HuH-7 (cell line): ENCODE measurements around the gene ZNF277.

Experiments
- DNase-seq: peaks from one replicate; pipeline ENCODE4 v3.0.0; 2011; ENCODE audit warnings: low spot score

Gene ZNF277

DNA sequence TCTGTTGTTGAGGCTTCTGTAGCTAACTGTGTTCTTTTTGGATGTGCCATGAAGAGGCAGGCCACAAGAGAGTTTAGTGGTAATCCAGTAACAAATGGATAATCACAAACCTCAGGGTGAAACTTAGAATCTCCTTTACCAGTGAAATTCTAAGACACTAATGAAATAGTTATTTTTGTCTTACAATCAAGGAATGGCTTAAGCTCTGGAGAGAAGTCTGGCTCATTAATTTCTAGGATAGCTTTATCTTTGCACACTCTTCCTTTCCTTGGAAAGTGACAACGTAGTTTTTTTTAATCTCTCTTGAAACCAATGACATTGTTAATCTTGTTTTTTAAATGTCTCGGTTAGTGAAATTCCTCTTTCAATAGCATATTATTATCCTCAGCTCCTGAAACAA, 150.1 kb downstream of the ZNF277 start:
- DNase-seq: no peak

DNA sequence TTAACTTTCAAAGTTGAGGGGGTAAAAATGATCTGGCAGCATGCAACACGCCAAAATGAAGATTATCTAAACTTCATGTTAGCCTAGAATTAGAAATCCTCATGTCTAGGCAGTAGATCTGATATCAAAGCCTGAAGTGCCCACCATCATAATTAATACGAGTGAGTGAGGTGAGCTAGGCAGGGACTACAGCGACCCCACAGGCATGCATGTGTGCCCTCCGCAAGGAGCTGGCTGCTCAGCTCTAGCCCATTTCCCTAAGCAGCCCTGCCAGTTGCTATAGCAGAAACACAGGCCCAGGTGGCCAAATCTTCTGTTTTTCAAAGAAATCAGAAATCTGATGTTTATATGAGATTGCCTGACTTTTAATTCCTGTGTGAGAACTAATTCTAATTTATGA, 150.6 kb downstream of the ZNF277 start:
- no peak for DNase-seq

DNA sequence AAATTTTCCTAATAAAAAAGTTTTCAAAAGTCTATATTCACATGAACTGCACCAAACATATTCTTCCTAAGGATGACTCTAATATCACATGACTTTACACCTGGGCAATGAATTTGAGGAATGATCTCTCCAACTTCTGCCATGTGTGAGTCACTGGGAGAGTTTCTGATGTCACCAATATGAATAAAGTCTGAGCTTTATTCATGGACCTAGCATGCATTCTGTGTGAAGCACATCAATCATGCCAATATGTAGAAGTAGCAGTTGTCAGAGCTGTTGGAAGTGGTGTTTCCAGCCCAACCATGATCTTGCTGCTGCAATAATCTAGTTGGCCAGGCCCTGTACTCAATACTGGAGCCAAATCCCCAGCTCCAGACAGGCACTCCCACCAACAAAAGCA, 152.0 kb downstream of the ZNF277 start:
- no peak for DNase-seq

GRCh38 chr7:112359086-112359485, 152.6 kb downstream of the ZNF277 start:
- no peak for DNase-seq

DNA sequence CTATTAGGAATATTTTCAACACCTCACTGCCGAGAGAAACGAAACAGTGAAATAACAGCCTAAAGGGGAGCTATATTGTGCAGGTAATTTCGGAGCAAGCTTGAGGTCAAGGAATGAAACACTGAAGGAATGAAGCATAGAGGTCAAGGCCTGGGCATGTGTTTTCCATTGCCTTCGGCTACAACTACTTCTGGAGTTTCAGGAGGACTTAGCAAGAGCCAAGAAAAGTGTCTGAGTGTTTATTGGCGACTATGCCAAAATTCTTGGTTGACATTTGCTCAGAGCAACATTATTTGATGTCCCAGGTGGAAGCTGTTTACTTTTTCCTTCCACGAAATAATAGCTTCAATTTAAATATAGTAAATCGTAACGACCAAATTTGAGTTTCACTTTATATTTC, 154.2 kb downstream of the ZNF277 start:
- no peak for DNase-seq

DNA sequence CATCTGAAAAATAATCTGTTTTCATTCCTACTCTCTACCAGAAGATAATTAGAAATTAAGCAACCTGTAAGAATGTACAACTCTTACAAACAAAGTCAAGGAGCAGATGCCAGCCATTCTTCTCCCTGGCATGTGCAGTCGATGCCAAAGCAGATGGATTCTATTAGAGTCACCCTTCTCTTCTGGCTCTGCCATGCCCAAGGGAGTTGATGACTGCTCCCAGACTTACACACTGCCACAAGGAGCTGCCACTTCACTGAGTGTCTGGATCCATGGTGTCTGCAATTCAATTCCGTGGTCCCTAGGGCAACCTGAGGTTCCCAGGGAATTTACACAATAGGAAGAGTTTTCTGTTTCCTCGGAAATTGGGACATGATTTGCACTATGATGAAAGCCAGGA, 154.7 kb downstream of the ZNF277 start:
- DNase-seq: no peak

DNA sequence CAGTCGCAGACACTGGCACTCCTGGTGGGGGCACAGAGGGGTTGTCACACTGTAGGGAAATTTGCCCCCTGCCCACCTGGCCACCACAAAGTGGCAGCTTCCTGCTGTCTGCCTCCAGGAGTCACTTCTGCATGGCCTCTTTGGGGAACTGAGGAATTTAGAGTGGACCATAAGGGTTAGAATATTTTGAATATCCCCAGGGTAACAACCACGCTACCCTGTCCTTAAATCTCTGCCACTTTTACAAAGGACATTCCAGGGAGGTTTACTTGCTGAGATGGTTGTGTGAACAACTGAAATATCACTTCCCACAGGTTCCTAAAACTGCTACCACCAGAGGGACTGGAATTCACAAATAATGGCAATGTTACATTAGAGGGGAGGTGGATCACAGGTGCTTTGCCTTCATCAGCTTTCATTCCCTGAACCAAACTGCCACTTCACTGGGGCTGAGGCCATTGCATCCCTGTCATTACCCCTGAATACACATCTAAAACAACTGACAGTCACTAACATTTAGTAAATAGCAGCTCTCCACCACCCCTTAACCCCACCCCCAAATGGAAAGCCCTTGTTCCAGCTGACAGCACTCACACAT, 155.7 kb downstream of the ZNF277 start:
- DNase-seq: no peak

DNA sequence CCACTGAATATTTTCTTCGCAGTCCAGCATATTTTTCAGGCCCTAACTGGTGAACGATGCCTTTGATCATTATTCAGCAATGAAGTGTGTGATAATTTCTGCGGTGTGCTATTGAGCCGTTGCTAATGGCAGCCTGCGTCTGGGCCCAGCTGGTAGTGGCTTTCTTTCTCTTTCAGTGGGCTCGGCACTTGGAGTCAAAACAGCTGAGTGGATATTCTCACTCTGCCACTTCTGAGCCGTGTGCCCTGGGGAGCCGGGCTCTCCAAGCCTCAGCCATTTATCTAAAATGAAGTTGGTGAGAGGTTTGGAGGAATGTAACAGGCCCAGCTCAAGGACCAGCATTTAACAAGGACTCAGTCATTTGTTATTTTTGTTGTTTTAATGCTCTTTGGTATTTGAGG, 156.2 kb downstream of the ZNF277 start:
- DNase-seq: no peak

GRCh38 chr7:112364388-112364787, 157.9 kb downstream of the ZNF277 start:
- no peak for DNase-seq

DNA sequence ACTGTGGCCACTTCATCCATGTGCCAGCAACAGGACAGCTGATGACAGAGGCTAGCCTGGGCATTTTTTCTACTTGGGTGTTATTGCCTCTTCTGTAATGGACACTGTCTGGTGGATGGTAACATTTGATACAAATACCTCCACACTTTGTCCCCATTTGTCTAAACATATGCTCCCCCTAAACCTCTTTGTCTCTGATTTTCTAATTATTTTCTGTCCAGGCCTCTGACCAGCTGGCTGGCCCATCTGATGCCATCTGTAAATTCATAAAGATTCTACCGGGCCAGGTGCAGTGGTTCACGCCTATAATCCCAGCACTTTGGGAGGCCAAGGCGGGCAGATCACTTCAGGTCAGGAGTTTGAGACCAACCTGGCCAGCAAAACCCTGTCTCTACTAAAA, 159.1 kb downstream of the ZNF277 start:
- DNase-seq: no peak

GRCh38 chr7:112366886-112367285, 160.4 kb downstream of the ZNF277 start:
- DNase-seq: no peak

- no peak for DNase-seq
Measured at GRCh38 chr7:112370436-112370835, 163.9 kb downstream of the ZNF277 start.

DNA sequence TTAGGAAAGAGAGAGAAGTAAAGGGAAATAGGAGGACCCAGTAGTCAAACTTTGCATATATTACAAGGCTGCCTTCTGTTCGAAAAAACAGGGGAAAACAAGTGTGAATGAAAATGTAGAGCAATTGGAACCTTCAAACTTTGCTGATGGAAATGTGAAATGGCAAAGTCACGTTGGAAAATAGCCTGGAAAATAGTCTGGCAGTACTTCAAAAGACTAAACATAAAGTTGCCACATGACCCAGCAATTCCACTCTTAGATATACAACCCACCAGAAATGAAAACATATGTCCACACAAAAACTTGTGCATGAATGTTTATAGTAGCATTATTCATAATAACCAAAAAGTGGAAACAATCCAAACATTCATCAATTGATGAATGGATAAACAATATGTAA, 165.2 kb downstream of the ZNF277 start:
- no peak for DNase-seq

DNA sequence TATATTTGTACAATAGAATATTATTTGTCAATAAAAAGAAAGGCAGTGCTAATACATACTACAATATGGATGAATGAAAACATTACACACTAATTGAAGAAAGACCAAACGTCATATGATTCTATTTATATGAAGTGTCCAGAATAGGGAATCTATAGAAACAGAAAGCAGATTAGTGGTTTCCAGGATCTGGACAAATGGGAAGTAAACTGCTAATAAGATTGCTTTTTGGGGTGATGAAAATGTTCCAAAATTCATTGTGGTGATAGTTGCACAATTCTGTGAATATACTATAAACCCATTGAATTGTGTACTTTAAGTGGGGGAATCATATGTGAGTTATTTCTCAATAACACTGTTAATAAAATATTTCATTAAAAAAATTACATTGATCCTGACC, 165.6 kb downstream of the ZNF277 start:
- DNase-seq: no peak

GRCh38 chr7:112377593-112377992, 171.1 kb downstream of the ZNF277 start:
- DNase-seq: no peak

DNA sequence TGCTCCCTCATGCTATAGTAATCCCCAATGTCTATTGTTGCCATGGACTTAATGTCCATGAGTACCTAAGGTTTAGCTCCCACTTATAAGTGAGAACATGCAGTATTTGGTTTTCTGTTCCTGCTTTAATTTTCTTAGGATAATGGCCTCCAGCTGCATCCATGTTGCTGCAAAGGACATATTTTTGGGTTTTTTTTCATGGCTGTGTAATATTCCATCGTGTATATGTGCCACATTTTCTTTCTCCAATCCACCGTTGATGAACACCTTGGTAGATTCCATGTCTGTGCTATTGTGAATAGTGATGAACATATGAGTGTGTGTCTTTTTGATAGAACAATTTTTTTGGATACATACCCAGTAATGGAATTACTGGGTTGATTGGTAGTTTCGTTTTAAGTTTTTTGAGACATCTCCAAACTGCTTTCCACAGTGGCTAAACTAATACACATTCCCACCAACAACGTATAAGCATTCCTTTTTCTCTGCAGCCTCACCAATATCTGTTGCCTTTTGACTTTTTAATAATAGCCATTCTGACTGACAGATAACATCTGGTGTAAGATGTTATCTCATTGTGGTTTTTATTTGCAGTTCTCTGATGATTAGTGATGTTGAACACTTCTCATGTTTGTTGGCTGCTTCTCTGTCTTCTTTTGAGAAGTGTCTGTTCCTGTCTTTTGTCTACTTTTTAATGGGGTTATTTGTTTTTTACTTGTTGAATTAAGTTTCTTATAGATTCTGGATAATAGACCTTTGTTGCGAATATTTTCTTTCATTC, 175.0 kb downstream of the ZNF277 start:
- DNase-seq: no peak

- DNase-seq: no peak
Measured at GRCh38 chr7:112383671-112384417, 177.3 kb downstream of the ZNF277 start.

DNA sequence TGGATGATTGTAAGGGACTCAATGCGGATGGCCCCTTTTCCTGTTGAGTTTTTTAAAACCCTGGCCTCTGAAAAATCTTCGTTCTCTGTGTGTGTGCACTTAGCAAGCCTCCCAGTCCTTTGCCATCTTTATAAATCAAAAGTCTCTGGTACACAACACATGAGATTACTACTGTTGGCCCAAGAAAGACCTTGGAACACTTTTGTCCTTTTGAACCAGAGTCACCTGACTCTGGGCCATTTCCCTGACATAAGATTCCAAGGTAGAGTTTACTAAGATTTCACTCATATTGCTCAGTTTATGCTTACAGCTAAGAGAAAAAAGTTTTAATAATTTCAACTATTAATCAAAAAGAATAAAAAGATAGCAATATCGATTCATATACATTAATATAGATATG, 179.0 kb downstream of the ZNF277 start:
- DNase-seq: no peak

- DNase-seq: no peak
Measured at GRCh38 chr7:112386619-112387018, 180.1 kb downstream of the ZNF277 start.

DNA sequence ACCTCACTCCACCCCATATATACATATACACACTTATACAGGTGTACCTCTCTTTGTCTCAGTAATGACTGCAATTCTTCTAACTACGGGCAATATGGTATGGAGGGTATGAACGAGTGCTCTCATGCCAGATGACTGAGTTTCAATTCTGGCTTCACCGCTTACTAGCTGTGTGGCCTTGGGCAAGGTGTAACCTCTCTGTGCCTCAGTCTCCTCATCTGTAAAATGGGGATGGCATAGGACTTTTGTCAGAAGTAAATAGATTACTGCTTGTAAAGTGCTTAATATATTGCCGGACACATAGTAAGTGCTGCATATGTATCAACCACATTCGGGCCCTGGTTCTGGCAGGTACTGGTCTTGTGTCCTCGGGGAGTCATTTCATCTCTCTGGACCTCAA, 183.7 kb downstream of the ZNF277 start:
- DNase-seq: no peak

GRCh38 chr7:112391079-112391821, 184.8 kb downstream of the ZNF277 start:
- DNase-seq: peak; percentile 43

DNA sequence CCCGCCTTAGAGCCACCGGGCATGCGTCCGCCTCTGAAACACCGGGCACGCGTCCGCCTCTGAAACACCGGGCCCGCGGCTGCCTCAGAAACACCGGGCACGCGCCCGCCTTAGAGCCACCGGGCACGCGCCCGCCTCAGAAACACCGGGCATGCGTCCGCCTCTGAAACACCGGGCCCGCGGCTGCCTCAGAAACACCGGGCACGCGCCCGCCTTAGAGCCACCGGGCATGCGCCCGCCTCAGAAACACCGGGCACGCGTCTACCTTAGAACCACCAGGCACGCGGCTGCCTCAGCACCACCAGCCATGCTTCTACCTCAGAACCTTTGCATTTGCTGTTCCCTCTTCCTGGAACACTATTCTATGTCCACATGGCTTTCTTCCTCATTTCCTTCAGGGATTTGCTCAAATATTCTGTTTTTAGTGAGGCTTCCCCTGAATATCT, 185.4 kb downstream of the ZNF277 start:
- peak; percentile 56 for DNase-seq
